Left renal cortex interstitium (tissue), 4 donors: ENCODE results near the gene INO80D. TPM values are rescaled to one million over a fixed set of nuclear protein-coding genes. Genes with fewer than 3 reads are reported as not detected.
"Not testable (repeated sequence)": the region's sequence is repeated elsewhere in the genome, so short reads cannot be mapped to it uniquely, and the experiment has no call there.

Experiments
- DNase-seq, 4 donors: peaks; one replicate each; pipeline ENCODE4 v3.0.0-alpha.2; 2013; ENCODE audit warnings: low read depth in 4 of 4, low spot score in 2 of 4, missing footprints in 1 of 4
- polyA plus RNA-seq, 4 donors: library from polyadenylated mRNA; unstranded; fragments of 120-200 nt; gene quantifications; one replicate each; pipeline ENCODE4 v1.2.1, GENCODE V29; 2013; ENCODE audit not compliant: insufficient read length in 4 of 4

INO80D gene
- polyA plus RNA-seq, 4 donors, result 7.8 to 13.0 (median 9.3) TPM

DNA sequence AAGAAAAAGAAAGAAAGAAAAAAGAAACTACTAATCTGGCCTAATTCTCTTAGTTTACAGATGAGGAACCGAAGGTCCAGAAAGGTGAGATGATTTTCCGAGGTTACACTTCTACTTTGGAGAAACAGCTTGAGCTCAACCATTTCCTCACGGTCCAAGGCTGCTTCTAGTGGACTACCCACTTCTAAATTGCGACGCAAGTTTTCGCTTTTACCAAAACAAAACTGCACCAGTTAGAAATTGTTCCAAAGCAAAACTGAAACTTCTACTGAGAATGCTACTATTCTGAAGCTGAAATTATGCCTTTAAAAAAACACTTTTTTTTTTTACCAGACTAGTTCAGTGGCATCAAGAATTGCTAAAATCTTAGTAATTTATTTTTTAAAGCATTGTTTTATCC, 101.6 kb downstream of the INO80D start:
- no peak for DNase-seq

DNA sequence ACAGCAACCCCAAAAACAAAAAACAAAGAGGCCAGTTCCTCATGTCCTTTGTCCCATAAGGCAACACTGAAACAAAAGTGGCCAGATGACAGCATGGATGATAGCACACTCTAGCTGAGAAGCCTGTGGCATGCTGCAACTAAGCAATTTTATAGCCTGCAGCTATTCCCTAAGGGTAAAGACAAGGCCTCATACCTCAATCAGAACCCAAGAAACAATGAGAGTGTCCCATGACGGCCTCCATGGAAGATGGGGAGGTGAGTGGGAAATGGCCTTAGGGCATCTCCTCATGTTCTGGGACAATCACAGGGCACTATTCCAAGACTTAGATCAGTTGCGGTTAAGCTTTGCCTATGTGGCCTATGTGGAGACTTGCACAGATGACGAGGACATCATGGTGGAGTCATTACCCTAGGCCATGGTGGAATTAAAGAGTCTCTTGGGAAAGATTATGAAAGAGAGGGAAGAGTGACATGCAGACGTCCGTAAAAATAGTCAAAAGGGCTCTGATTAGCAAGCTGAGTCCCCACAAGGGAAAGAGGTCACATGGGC, 103.1 kb downstream of the INO80D start:
- no peak for DNase-seq

DNA sequence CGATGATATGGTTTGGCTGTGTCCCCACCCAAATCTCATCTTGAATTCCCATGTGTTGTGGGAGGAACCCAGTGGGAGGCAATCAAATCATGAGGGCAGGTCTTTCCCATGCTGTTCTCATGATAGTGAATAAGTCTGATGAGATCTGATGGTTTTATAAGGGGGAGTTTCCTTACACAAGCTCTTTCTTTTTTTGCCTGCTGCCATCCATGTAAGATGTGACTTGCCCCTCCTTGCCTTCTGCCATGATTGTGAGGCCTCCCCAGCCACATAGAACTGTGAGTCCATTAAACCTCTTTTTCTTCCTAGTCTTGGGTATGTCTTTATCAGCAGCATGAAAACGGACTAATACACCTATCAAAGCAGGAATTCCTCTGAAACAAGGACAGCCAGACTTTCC, 107.2 kb downstream of the INO80D start:
- not testable (repeated sequence) for DNase-seq

DNA sequence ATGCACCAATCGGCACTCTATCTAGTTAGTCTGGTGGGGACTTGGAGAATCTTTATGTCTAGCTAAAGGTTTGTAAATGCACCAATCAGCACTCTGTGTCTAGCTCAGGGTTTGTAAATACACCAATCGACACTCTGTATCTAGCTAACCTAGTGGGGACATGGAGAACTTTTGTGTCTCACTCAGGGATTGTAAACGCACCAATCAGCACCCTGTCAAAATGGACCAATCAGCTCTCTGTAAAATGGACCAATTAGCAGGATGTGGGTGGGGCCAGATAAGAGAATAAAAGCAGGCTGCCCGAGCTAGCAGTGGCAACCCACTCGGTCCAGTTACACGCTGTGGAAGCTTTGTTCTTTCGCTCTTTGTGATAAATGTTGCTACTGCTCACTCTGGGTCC, 108.3 kb downstream of the INO80D start:
- DNase-seq, result not testable (repeated sequence)

DNA sequence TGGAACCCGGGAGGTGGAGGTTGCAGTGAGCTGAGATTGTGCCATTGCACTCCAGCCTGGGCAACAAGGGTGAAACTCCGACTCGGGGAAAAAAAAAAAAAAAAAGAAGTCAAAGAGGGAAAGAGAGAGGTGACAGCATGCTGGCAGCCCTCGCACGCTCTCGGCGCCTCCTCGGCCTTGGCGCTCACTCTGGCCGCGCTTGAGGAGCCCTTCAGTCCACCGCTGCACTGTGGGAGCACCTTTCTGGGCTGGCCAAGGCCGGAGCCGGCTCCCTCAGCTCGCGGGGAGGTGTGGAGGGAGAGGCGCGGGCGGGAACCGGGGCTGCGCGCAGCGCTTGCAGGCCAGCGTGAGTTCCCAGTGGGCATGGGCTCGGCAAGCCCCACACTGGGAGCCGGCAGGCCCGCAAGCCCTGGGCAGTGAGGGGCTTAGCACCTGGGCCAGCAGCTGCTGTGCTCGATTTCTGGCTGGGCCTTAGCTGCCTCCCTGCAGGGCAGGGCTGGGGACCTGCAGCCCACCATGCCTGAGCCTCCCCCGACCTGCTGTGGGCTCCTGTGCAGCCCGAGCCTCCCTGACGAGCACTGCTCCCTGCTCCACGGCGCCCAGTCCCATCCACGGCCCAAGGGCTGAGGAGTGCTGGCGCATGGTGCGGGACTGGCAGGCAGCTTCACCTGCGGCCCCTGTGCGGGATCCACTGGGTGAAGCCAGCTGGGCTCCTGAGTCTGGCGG, 108.9 kb downstream of the INO80D start:
- not testable (repeated sequence) for DNase-seq

DNA sequence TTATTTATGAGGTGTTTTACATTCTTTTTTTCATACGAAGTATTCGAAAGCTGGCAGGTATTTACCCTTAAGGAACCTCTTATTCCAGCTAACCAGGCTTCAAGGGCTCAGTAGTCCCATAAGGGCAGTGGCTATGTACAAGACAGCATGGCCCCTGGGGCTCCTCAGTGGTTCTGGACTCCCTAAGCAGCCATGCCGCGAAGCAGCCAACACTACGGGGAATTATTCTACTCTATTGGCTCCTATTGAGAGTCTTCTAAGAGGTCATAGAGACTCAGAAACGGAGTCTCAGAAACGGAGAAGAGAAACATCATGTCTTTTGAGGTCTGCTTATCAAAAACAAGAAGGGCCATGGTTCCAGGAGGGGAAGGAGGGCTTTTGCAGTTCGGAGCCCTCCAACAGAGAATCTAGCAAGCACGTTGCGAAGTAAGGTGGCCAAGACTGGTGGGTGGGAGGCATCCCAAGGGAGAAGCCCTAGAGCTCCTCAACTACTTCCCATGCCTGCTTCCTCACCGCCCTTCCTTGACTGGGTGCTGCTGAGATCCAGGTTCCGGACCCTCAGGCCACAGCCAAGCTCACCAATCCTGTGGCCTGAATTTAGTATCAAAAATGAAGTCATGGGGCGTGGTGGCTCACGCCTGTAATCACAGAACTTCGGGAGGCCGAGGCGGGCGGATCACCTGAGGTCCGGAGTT, 109.7 kb downstream of the INO80D start:
- no peak for DNase-seq

DNA sequence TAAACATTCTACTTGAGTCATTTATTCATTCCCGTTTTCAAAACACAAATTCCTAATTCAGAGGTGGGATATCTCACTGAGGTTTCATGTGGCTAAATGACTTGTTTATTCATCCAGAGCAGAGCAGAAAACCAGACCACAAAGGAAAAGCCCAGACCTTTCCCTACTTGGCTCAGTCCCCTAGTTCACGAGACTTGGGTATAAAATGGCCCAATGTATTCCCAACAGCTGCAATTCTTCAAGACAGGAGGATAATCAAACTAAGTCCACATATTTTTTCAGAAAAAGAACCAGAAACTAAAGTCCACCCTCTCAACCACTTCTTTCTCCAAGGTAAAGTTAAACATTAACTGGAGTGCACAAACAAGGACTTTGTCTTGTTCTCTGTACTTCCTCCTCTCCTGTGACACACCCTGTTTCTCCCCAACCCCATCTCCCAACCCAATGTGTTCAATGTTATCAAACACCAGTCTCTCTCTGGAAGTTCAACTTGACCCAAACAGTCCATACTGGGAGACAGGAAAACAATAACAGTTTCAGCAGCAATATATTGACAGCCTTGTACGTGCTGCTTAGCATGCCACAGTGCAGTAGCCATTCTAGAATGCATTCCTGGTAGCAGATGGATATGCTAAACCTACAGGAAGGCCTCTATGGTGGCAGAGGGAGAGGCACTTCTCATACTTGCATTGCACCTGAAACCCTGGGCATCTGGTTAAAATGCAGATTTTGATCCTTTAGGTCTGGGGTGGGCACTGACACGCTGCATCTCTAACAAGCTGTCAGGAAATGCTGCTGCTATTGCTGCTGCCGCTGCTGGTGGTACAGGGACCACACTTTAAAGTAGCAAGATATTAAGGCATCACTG, 110.7 kb downstream of the INO80D start:
- peak in 3 of 4 donors; percentile 15 to 55 (median 49) for DNase-seq

DNA sequence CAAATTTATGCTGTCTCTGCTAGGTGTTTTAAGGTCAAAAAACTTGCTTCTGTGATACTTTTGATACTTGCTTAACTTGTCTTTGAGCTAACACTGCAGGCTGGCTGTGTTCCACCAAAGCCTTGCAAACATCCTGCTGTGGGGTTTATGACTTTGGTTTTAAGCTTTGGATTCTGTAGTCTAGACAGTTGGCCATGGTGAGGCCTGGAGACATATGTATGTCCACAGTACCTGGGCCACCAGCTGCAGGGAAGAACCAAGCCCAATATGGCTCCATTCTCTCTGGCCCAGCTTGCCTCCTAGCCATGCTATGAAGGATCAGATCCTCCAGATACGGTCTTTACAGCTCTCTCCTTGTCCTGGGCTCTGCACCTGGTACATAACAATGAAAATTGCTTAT, 113.9 kb downstream of the INO80D start:
- DNase-seq, result no peak

DNA sequence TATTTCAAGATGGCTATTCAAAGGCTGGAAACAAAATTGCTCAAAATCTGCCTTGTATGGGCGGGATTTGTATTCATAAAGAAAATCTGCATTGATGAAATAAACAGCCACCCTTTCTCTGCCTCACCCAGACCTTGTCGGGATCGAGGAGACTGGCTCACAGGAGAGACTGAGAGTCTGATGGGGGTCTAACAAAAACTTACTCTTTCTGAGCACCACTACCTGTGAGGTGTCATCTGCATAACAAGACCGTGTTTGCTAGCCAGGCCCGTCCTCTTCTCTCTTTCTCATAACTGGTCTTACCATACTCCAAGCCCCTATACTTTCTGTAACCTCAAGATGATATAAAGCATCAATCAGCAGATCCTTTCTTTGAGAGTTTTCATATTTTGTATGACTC, 115.6 kb downstream of the INO80D start:
- DNase-seq, result no peak

DNA sequence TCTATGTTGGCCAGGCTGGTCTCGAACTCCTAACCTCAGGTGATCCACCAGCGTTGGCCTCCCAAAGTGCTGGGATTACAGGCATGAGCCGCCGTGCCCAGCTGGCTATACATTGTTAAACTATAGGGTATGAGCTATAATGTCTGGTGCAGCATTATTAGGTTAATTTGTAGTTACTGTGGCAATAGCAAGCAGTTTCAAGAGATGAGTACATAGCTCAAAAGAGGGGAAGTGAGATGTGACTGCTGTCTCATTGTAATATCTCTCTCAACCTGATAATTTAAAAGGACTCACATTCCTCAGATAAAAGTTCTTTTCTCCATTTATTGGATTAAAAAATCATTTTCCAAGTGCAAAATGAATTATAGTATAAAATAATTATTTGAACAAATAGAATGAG, 116.4 kb downstream of the INO80D start:
- DNase-seq, result no peak

DNA sequence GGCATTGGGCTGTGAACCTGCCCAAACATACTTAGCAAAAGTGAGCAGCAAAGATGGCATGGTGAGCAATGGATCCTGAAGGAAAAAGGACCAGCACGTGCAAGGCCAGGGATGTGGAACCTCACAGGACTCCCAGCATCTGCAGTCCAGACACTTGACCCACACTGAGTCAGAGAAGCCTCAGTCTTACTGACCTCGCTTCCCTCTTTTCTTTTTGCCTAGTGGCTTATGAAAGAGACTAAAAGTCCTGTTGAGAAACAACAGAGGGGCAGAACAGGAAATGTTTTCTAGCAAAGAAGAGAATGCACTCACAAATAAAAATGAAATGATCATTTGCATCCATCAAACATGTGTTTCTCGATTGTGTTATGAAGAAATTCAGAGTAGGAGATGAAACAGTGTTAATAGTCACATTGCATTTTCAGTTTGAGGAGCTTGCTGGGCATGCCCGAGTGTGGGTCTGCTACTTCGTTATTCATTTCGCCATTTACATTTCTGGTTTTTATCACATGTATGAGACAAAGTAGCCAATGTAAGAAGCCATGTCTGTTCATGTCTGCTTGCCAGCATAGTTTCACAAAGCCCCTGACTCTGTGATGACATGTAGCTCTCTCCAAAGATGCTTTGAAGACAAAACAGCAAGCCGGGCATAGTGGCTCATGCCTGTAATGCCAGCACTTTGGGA, 118.4 kb downstream of the INO80D start:
- no peak for DNase-seq

DNA sequence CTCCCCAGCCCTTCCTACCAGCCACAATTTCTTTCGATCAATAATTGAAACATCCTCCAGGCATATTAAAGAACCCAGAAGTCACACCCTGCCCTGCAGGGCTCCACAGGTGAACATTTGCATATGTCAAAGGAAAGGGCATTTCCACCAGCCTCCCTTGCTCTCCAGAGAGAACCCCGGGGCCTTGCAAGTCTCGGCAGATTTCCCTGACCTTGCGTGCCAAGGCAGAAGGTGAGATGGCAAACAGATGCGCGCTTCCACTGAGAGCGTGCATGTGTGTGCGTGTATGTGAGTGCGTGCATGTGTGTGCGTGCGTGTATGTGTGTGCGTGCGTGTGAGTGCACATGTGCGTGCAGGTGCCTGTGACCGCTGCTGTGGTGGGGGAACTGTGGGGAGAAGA, 120.3 kb downstream of the INO80D start:
- DNase-seq, result no peak

DNA sequence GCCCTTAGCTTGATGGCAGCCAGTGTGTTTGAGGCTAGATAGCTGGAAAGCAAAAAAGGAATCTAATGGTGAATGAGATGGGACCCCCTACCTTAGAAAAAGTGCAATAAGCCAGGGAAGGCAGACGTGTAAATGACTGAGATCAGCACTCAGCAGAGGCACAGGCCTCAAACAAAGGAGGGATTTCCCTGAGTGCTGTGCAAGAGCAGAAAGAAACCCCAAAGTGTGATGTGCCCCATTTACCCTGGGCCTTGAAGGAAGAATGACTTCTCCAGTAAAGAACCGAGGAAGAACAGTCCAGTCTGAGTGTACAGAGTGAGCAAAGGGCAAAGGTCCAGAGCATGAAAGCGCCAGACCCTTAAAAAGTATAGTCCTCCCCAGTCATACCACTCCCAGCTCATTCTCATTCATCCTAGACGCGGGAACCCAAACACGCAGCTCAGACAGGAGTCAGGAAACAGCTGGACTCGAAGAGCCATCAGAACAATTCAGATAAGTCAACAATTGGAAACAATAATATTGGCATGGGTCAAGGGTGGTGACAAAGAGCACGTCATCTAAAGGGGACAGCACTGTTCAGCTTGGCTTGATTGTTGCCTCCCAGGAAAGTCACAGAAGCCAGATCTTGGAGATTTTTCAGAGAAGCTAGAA, 121.7 kb downstream of the INO80D start:
- no peak for DNase-seq

DNA sequence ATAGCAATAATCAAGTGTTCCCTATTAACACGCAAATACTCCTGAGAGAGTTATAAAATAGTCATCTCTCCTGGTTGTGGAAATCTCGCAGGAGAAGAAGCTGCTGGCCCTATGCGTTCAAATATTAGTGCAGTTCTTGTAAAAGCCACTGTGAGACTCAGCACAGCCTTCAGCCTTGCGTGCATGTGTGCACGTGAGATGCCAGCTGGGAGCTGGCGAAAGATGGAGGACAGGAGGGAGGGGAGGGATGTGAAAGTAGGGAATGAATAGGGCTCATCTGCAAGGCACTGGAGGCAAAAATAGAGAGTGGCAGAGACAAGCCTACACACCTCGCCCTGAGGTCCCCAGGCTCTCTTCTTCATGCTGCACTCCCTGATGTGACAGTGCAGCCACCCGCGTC, 126.5 kb downstream of the INO80D start:
- DNase-seq, result no peak

DNA sequence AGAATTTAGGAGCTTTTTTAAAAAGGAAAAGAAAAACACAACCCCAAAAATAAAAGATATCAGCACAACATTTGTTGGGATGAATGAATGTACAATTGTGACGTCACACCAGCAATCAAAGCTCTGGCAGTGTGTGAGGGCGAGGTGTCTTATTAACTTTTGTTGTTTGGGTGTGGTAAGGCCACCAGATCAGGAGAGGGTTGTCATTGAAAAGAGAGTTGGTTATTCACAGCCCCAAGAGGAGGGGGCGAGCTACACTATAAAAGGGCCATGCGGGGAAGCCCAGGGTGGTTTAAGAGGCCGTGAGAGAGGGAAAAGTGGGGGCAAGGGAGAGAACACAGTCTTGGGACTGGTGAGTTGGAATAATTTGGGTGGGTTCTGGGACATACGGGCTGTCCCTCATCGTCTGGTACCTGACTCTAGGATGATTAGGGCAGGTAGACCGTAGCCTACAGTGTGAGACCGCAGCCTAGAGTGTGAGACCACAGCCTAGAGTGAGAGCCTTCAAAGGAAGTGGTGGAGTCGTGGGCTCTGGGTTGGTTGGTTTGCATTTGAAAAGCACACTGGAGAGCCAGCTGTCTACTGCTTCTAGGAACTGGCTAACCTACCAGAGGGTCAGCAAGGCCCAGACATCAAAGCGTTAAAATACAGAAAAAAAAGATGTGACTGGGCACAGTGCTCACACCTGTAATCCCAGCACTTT, 128.4 kb downstream of the INO80D start:
- no peak for DNase-seq

DNA sequence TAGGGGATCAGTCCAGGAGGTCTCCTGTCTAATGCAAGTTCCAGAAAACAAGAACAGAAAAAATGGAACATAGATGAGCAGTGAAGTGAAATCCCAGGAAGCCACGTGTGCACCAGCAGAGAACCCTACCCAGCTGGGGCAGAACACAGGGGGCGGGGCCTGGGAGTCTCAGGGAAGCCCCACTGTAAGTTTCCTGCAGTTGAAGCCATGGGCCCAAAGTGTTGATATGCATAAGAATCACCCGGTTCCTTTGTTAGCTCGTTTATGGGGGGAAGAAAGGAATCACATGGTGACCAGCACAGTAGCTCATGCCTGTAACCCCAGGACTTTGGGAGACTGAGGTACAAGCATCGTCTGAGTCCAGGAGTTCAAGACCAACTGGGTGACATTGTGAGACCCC, 131.3 kb downstream of the INO80D start:
- DNase-seq, result no peak

DNA sequence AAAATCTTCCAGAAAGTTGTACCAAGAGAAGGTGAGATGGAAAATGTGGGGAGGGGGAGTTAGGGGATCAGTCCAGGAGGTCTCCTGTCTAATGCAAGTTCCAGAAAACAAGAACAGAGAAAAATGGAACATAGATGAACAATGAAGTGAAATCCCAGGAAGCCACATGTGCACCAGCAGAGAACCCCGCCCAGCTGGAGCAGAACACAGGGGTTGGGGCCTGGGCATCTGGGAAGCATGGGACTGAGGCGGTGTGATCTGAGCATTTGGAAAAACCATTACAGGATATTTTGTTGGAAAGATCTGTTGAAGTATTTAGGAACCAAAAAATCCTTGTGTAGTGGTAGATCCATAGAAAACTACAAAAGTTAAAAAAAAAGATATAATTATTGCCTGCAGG, 133.7 kb downstream of the INO80D start:
- DNase-seq, result no peak

DNA sequence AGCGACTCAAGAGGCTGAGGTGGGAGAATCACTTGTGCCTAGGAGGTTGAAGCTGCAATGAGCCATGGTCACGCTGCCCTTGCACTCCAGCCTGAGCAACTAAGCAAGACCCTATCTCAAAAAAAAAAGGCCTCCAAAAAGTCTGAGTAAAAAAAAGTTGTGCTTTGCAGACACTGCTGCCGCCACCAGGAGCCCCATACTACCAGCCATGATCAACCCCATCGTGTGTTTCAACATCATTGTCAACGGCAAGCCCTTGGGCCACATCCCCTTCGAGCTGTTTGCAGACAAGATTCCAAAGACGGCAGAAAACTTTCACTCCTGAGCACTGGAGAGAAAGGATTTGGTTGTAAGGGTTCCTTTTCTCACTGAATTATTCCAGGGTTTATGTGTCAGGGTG, 137.1 kb downstream of the INO80D start:
- DNase-seq, result no peak

DNA sequence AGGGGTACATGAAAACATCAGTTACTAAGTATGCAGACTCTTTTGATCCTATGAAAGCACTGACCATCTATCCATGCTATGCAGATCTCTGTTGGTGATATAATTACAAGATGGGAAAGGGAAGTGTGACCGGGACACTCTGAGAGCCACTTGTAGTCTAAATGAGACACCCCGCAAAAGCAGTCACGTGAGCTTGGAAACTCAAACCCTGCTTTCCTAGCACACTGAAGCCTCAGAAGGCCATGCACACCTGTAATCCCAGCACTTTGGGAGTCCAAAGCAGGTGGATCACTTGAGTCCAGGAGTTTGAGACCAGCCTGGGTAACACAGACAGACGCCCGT, 137.5 kb downstream of the INO80D start:
- no peak for DNase-seq
